ENCODE data around the gene SYNE2. TPM values are rescaled to one million over a fixed set of nuclear protein-coding genes. Genes with fewer than 3 reads are reported as not detected.

SYNE2 gene
- polyA plus RNA-seq, 1 donor from 2014 or later, result 82.3 TPM

DNA sequence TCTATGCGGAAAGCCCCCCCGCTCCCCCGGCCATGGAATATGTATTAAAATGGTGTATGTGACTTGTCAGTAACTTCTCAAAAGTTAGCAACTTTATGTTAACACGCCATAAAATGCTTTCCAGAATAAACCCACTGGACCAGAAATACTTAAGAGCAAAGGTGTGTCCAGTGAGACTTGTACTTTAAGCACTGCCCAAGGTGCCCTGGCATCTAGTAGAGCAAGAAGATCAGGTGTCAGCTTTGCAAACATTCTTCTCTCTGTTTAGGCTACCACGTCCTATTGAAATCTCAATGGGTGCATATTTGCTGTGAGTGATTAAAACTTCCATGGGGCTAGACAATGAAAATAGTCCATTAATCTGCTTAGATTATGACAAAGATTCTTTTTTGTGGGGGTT is 240.1 kb downstream of the SYNE2 start:
- no peak overlapping the region for H3K4me2 ChIP-seq (ENCODE audit: low read length)
- no peaks in the 10 kb centered on the region for H3K9me2 ChIP-seq (ENCODE audit: insufficient read depth, low read length)
- no peak overlapping the region for H3K4me3 ChIP-seq (ENCODE audit: low read length)
- no peaks in the 10 kb centered on the region for H3F3A ChIP-seq (ENCODE audit: insufficient read depth, low read length, poor library complexity, severe bottlenecking)
- H4K20me1 ChIP-seq (ENCODE audit: insufficient read depth), result no peaks in the 10 kb centered on the region
- no peaks in the 10 kb centered on the region for H3K27me3 ChIP-seq (ENCODE audit: insufficient read depth, low read depth, low read length)
- H3K9me3 ChIP-seq (ENCODE audit: low read length), result no peaks in the 10 kb centered on the region
- TF ChIP-seq EP300 (conservative IDR thresholded peaks at IDR 0.05; ENCODE audit: poor library complexity, severe bottlenecking) (no peak), REST (IDR thresholded peaks at IDR 0.05; ENCODE audit: borderline replicate concordance) (no peak), SMC3 (conservative IDR thresholded peaks at IDR 0.05; ENCODE audit: poor library complexity) (no peak), POLR2AphosphoS5 (IDR thresholded peaks at IDR 0.05) (no peak), EZH2 (IDR thresholded peaks at IDR 0.05; ENCODE audit: borderline replicate concordance, insufficient read depth, low read length, poor library complexity, severe bottlenecking) (no peak), RAD21 (conservative IDR thresholded peaks at IDR 0.05) (no peak), TAF1 (IDR thresholded peaks at IDR 0.05; ENCODE audit: low read depth) (no peak), MXI1 (conservative IDR thresholded peaks at IDR 0.05; ENCODE audit: poor library complexity, severe bottlenecking) (no peak)
- TF ChIP-seq, protein P1, sequence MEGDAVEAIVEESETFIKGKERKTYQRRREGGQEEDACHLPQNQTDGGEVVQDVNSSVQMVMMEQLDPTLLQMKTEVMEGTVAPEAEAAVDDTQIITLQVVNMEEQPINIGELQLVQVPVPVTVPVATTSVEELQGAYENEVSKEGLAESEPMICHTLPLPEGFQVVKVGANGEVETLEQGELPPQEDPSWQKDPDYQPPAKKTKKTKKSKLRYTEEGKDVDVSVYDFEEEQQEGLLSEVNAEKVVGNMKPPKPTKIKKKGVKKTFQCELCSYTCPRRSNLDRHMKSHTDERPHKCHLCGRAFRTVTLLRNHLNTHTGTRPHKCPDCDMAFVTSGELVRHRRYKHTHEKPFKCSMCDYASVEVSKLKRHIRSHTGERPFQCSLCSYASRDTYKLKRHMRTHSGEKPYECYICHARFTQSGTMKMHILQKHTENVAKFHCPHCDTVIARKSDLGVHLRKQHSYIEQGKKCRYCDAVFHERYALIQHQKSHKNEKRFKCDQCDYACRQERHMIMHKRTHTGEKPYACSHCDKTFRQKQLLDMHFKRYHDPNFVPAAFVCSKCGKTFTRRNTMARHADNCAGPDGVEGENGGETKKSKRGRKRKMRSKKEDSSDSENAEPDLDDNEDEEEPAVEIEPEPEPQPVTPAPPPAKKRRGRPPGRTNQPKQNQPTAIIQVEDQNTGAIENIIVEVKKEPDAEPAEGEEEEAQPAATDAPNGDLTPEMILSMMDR (IDR thresholded peaks at IDR 0.05; ENCODE audit: poor library complexity, severe bottlenecking), result no peak
- H3K27ac ChIP-seq (ENCODE audit: low read length), result no peak overlapping the region
- no peak overlapping the region for H2AFZ ChIP-seq (ENCODE audit: low read depth, low read length)
- no peaks in the 10 kb centered on the region for H3K79me2 ChIP-seq (replicated peaks; ENCODE audit: insufficient read depth, low read length)
- H3K9ac ChIP-seq (ENCODE audit: low read length), result no peak overlapping the region
- H3K36me3 ChIP-seq (ENCODE audit: insufficient read depth, low read length), result no peaks in the 10 kb centered on the region

- no peak for TF ChIP-seq EP300 (conservative IDR thresholded peaks at IDR 0.05; ENCODE audit: poor library complexity, severe bottlenecking)
- TF ChIP-seq REST (IDR thresholded peaks at IDR 0.05; ENCODE audit: borderline replicate concordance), result no peak
- TF ChIP-seq SMC3 (conservative IDR thresholded peaks at IDR 0.05; ENCODE audit: poor library complexity), result no peak
- TF ChIP-seq POLR2AphosphoS5 (IDR thresholded peaks at IDR 0.05), result no peak
- Histone ChIP-seq H3K79me2 (replicated peaks; ENCODE audit: insufficient read depth, low read length) (no peaks in the 10 kb centered on the region), H3K27me3 (ENCODE audit: insufficient read depth, low read depth, low read length) (no peaks in the 10 kb centered on the region), H3K9me3 (ENCODE audit: low read length) (no peaks in the 10 kb centered on the region), H3F3A (ENCODE audit: insufficient read depth, low read length, poor library complexity, severe bottlenecking) (no peaks in the 10 kb centered on the region), H4K20me1 (ENCODE audit: insufficient read depth) (no peaks in the 10 kb centered on the region), H2AFZ (ENCODE audit: low read depth, low read length) (no peak overlapping the region), H3K36me3 (ENCODE audit: insufficient read depth, low read length) (no peaks in the 10 kb centered on the region), H3K4me3 (ENCODE audit: low read length) (no peak overlapping the region), H3K9ac (ENCODE audit: low read length) (no peak overlapping the region), H3K4me2 (ENCODE audit: low read length) (no peak overlapping the region), H3K9me2 (ENCODE audit: insufficient read depth, low read length) (no peaks in the 10 kb centered on the region), H3K27ac (ENCODE audit: low read length) (no peak overlapping the region)
Observed at GRCh38 chr14:64095620-64096019, 242.8 kb downstream of the SYNE2 start.

All from neural cell (in vitro differentiated cells).